AG09309 (cell line): ENCODE results near the gene SERPINB7.
"Not testable (repeated sequence)": the region's sequence is repeated elsewhere in the genome, so short reads cannot be mapped to it uniquely, and the experiment has no call there.

Experiments
- DNase-seq: peaks from one replicate; pipeline ENCODE4 v3.0.0-alpha.2; 2010; ENCODE audit warnings: low read depth
- H3K4me3 ChIP-seq: 2 replicates; pipeline ENCODE4 v1.5.1; 2011; ENCODE audit warnings: mild to moderate bottlenecking, low read depth, low read length, moderate library complexity; ENCODE audit not compliant: control insufficient read depth
- CTCF ChIP-seq: IDR thresholded peaks from 2 replicates; pipeline ENCODE4 v1.5.1; 2011; ENCODE audit warnings: mild to moderate bottlenecking, low read depth, low read length, inconsistent platforms; ENCODE audit not compliant: insufficient read depth, control insufficient read depth; ENCODE audit errors: missing control alignments

The SERPINB7 gene

DNA sequence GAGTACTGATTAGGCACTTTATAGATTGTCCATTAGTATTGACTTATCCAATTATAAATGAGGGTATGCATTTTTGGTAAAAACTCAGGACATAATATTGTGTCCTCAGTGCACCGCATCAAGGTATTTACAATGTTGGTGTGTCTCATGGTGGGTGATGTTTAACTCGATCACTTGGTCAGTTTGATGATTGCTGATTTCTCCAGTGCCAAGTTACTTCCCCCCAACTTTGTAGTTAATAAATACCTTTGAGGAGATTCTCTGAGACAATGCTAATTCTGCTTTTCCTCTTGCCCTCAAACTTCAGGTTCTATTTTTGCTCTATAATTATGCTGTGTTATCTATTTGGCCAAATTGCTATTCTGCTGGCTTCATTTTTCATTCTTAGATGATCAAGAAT, 28.2 kb upstream of the SERPINB7 start:
- DNase-seq: no peak
- no peak for TF ChIP-seq CTCF
- H3K4me3 ChIP-seq: no peak overlapping the region

DNA sequence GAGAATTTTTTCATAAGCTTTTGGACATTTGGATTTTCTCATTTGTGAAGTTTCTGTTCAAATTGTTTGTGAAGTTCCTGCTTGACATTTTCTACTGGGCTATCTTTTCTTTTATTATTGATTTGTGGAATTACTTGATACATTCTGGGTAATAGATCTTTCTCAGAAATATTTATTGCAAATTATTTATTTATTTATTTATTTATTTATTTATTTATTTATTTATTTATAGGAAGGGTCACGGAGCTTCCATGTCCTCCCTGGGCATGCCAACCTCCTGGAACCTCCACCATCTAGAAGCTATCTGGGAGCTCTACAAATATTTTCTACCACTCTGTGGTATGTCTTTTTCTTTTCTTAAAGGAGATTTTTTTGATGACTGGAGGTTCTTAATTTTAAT, 25.7 kb upstream of the SERPINB7 start:
- no peak for TF ChIP-seq CTCF
- no peak overlapping the region for H3K4me3 ChIP-seq
- no peak for DNase-seq

DNA sequence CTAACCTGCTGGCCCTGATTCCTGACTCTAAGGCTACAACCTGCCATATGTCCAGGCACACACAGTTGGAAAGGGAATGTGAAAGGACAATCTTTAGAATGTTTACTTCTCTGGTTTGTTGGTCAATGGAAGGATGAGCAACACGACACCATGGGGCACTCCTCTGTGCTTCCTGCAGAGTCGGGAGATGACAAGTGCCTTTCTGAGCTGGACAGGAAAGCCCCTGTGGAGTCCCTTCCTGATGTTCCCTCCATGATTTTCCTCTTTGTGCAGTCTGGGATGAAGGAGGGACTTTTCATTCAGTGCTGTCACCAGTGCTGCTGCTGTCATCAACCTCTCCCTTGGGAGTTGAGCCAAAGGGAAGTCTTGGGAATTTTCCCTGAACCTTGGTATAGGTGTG, 22.6 kb upstream of the SERPINB7 start:
- no peak overlapping the region for H3K4me3 ChIP-seq
- TF ChIP-seq CTCF: no peak
- no peak for DNase-seq

DNA sequence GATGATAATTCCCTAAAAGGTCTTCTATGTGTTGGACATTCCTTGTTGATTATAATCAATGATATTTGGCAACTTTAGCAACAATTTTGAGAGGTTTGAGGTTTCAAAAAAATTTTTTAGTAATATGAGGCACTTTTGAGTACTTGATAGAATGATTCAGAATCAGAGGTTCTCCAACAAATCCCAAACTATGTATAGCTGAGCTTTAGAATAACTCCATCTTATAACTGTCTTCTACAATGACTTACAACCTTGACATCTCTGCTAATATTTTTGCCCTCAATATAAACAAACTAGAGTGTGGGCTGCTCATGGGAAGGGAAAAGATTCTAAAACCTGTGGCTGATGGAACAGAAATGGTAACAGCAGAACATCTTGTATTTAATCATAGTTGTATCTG, 21.5 kb upstream of the SERPINB7 start:
- TF ChIP-seq CTCF: no peak
- no peak overlapping the region for H3K4me3 ChIP-seq
- no peak for DNase-seq

- no peak for TF ChIP-seq CTCF
- H3K4me3 ChIP-seq: no peak overlapping the region
- no peak for DNase-seq
These were observed 17.7 kb upstream of the SERPINB7 start for GRCh38 chr18:63757541-63757940.

- no peak for TF ChIP-seq CTCF
- no peak for DNase-seq
- H3K4me3 ChIP-seq: no peak overlapping the region
These were observed 16.5 kb upstream of the SERPINB7 start for GRCh38 chr18:63758615-63759240.

DNA sequence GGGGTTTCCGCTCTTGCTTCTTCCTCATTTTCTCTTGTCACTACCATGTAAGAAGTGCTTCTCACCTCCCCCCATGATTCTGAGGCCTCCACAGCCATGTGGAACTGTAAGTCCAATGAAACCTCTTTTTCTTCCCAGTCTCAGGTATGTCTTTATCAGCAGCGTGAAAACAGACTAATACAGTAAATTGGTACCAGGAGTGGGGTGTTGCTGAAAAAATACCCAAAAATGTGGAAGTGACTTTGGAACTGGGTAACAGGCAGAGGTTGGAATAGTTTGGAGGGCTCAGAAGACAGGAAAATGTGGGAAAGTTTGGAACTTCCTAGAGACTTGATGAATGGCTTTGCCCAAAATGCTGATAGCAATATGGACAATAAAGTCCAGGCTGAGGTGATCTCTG, 15.4 kb upstream of the SERPINB7 start:
- not testable (repeated sequence) for DNase-seq, H3K4me3 ChIP-seq
